Transverse colon (tissue), 4 donors: ENCODE measurements around the gene OR5B2.

ENCODE experiments used
- CTCF ChIP-seq, 5 experiments: fragments of 200-600 bp in 3 of 5; fragments of 450-650 bp in 2 of 5; sonication (generic) in 3 of 5; IDR thresholded peaks; 1 replicate in 2 of 5; 2 replicates in 3 of 5; pipeline ENCODE4 v1.5.1; 2016 to 2017; ENCODE audit warnings: antibody characterized with exemption in 5 of 5, inconsistent platforms in 3 of 5, mild to moderate bottlenecking in 2 of 5, moderate library complexity in 1 of 5
- EP300 ChIP-seq: sonication (generic); formaldehyde crosslinking; IDR thresholded peaks from one replicate; pipeline ENCODE4 v1.6.1; 2017; ENCODE audit warnings: antibody characterized with exemption, low read depth
- POLR2A ChIP-seq: fragments of 450-650 bp; IDR thresholded peaks from one replicate; pipeline ENCODE4 v1.6.1; 2016; ENCODE audit warnings: antibody characterized with exemption, mild to moderate bottlenecking, moderate library complexity
- POLR2AphosphoS5 ChIP-seq, 3 donors: sonication (generic); formaldehyde crosslinking; IDR thresholded peaks; one replicate each; pipeline ENCODE4 v1.6.1; 2016; ENCODE audit warnings: antibody characterized with exemption in 3 of 3

- TF ChIP-seq POLR2A (no peak), CTCF (IDR thresholded peaks at IDR 0.05) (no peak), POLR2AphosphoS5 (IDR thresholded peaks at IDR 0.05) (no peak), EP300 (no peak)
Measured at GRCh38 chr11:58442136-58442535, 14.2 kb upstream of the OR5B2 start, which contains the start of gene OR5B12.
